HEK293 (cell line): Measurements from ENCODE around the gene LRRFIP1.

Experiments
- CTCF ChIP-seq: fragments of 450-650 bp; formaldehyde crosslinking; IDR thresholded peaks from 2 replicates; pipeline ENCODE4 v1.5.1; 2016; ENCODE audit warnings: missing biosample characterization, missing genetic modification characterization
- MZF1 ChIP-seq: fragments of 450-650 bp; formaldehyde crosslinking; IDR thresholded peaks from 2 replicates; pipeline ENCODE4 v1.5.1; 2017; ENCODE audit warnings: missing biosample characterization, missing genetic modification characterization, borderline replicate concordance
- ZBTB7A ChIP-seq: fragments of 450-650 bp; formaldehyde crosslinking; IDR thresholded peaks from 2 replicates; pipeline ENCODE4 v1.5.1; 2016; ENCODE audit warnings: low read depth, missing biosample characterization, missing genetic modification characterization
- ZNF138 ChIP-seq: fragments of 450-650 bp; formaldehyde crosslinking; IDR thresholded peaks from 2 replicates; pipeline ENCODE4 v1.5.1; 2016; ENCODE audit warnings: missing biosample characterization, missing genetic modification characterization, borderline replicate concordance
- ZNF18 ChIP-seq: fragments of 450-650 bp; formaldehyde crosslinking; IDR thresholded peaks from 2 replicates; pipeline ENCODE4 v1.5.1; 2016; ENCODE audit warnings: missing biosample characterization, missing genetic modification characterization
- ZNF335 ChIP-seq: fragments of 450-650 bp; formaldehyde crosslinking; conservative IDR thresholded peaks from 2 replicates; pipeline ENCODE4 v1.5.1; 2016; ENCODE audit warnings: missing biosample characterization, missing genetic modification characterization
- ZNF544 ChIP-seq: fragments of 450-650 bp; formaldehyde crosslinking; IDR thresholded peaks from 2 replicates; pipeline ENCODE4 v1.5.0; 2017; ENCODE audit warnings: missing biosample characterization, missing genetic modification characterization

- TF ChIP-seq ZNF138 = no peak
- TF ChIP-seq ZBTB7A = no peak
- no peak for TF ChIP-seq ZNF18
- TF ChIP-seq MZF1 (tag by site-specific recombination) = no peak
- no peak for TF ChIP-seq CTCF
- TF ChIP-seq ZNF544 = no peak
- TF ChIP-seq ZNF335 (tag by site-specific recombination) = no peak
Measured at GRCh38 chr2:237671466-237672138, 44.2 kb downstream of the LRRFIP1 start.
